ENCODE measurements around the gene EML4.

DNA sequence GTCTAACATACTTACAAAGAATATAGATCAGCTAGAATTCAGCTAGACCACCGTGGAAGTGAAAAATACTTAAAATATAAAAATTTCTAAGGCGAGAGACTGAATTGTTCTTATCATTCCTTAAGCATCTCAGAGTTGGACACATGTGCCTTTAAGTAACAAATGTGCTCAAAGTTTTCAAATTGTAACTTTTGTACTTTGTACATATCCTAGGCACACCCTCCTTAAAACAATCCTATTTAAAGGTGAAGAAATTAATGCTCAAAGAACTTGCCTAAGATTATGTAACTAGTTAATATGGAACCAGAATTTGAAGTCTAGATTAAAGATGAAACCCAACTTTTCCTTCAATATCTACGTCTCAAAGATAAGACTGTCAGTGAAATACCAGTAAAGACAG lies 74.1 kb downstream of the EML4 start:
- TF ChIP-seq, protein P1, sequence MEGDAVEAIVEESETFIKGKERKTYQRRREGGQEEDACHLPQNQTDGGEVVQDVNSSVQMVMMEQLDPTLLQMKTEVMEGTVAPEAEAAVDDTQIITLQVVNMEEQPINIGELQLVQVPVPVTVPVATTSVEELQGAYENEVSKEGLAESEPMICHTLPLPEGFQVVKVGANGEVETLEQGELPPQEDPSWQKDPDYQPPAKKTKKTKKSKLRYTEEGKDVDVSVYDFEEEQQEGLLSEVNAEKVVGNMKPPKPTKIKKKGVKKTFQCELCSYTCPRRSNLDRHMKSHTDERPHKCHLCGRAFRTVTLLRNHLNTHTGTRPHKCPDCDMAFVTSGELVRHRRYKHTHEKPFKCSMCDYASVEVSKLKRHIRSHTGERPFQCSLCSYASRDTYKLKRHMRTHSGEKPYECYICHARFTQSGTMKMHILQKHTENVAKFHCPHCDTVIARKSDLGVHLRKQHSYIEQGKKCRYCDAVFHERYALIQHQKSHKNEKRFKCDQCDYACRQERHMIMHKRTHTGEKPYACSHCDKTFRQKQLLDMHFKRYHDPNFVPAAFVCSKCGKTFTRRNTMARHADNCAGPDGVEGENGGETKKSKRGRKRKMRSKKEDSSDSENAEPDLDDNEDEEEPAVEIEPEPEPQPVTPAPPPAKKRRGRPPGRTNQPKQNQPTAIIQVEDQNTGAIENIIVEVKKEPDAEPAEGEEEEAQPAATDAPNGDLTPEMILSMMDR (IDR thresholded peaks at IDR 0.05), result no peak
- TF ChIP-seq POLR2A (IDR thresholded peaks at IDR 0.05), result no peak
- no peak for TF ChIP-seq POLR2AphosphoS5 (IDR thresholded peaks at IDR 0.05)
